Tibial artery (tissue), 4 donors: ENCODE results near the gene SH3GL3.

ENCODE experiments used
- DNase-seq, 2 donors: peaks; one replicate each; pipeline ENCODE4 v3.0.0-alpha.2; 2019
- H3K27ac ChIP-seq, 2 donors: fragments of 200-600 bp; sonication (generic) in 1 of 2; 1 replicate in 1 of 2; 2 replicates in 1 of 2; pipeline ENCODE4 v1.5.1; 2018 to 2019; ENCODE audit warnings: mild to moderate bottlenecking in 1 of 2
- H3K27me3 ChIP-seq, 2 donors: fragments of 200-600 bp; sonication (generic) in 1 of 2; one replicate each; pipeline versions ENCODE4 v1.5.1 to v1.6.0; 2016 to 2019
- H3K36me3 ChIP-seq, 3 donors: fragments of 200-600 bp; sonication (generic) in 2 of 3; one replicate each; pipeline ENCODE4 v1.5.1; 2016 to 2019; ENCODE audit warnings: mild to moderate bottlenecking in 2 of 3
- H3K4me1 ChIP-seq, 4 donors: fragments of 200-600 bp; sonication (generic) in 2 of 4; 1 replicate in 3 of 4; 2 replicates in 1 of 4; pipeline ENCODE4 v1.5.1; 2016 to 2019
- H3K4me3 ChIP-seq, 2 donors: fragments of 200-600 bp; sonication (generic) in 1 of 2; 1 replicate in 1 of 2; 2 replicates in 1 of 2; pipeline ENCODE4 v1.5.1; 2018 to 2019; ENCODE audit warnings: mild to moderate bottlenecking in 2 of 2
- H3K9me3 ChIP-seq, 3 donors: fragments of 200-600 bp; sonication (generic) in 1 of 3; one replicate each; pipeline ENCODE4 v1.5.1; 2016 to 2019
- CTCF ChIP-seq, 2 experiments: fragments of 200-600 bp in 1 of 2; fragments of 450-650 bp in 1 of 2; IDR thresholded peaks; one replicate each; pipeline ENCODE4 v1.5.1; 2017 to 2019; ENCODE audit warnings: antibody characterized with exemption in 2 of 2, mild to moderate bottlenecking in 1 of 2, moderate library complexity in 1 of 2
- intact Hi-C: fragments of 100-400 bp; cut with DNase I; formaldehyde crosslinking; loops from one replicate; pipeline ENCODE4 v1.15.0; 2023; ENCODE audit warnings: low total_unique reads

Gene SH3GL3

GRCh38 chr15:83592370-83593040, 145.4 kb downstream of the SH3GL3 start:
- TF ChIP-seq CTCF (IDR thresholded peaks at IDR 0.05), result no peak
- DNase-seq, result no peak
- Histone ChIP-seq H3K4me1 (no peaks in the 10 kb centered on the region), H3K9me3 (no peaks in the 10 kb centered on the region), H3K4me3 (no peak overlapping the region), H3K27me3 (no peaks in the 10 kb centered on the region), H3K27ac (no peak overlapping the region), H3K36me3 (no peaks in the 10 kb centered on the region)
- intact Hi-C loops, result no loop called here

GRCh38 chr15:83595191-83595590, 148.1 kb downstream of the SH3GL3 start:
- no peak overlapping the region for H3K4me3 ChIP-seq
- DNase-seq, result no peak
- H3K9me3 ChIP-seq, result no peaks in the 10 kb centered on the region
- no peaks in the 10 kb centered on the region for H3K4me1 ChIP-seq
- H3K27me3 ChIP-seq, result no peaks in the 10 kb centered on the region
- intact Hi-C loops, result no loop called here
- H3K36me3 ChIP-seq, result no peaks in the 10 kb centered on the region
- no peak overlapping the region for H3K27ac ChIP-seq
- TF ChIP-seq CTCF (IDR thresholded peaks at IDR 0.05), result no peak

- no peaks in the 10 kb centered on the region for H3K27me3 ChIP-seq
- DNase-seq, result no peak
- no peak overlapping the region for H3K4me3 ChIP-seq
- no peaks in the 10 kb centered on the region for H3K9me3 ChIP-seq
- TF ChIP-seq CTCF (IDR thresholded peaks at IDR 0.05), result no peak
- no peaks in the 10 kb centered on the region for H3K36me3 ChIP-seq
- H3K27ac ChIP-seq, result no peak overlapping the region
- intact Hi-C loops, result no loop called here
- H3K4me1 ChIP-seq, result no peaks in the 10 kb centered on the region
Observed at GRCh38 chr15:83598031-83598430, 150.9 kb downstream of the SH3GL3 start.

GRCh38 chr15:83602021-83602420, 154.9 kb downstream of the SH3GL3 start:
- Histone ChIP-seq H3K36me3 (no peaks in the 10 kb centered on the region), H3K4me3 (no peak overlapping the region), H3K27ac (no peak overlapping the region), H3K9me3 (no peaks in the 10 kb centered on the region), H3K4me1 (peaks cover 0 to 16% (median 6%) of the 10 kb centered on the region in 4 donors), H3K27me3 (no peaks in the 10 kb centered on the region)
- intact Hi-C loops, result no loop called here
- no peak for DNase-seq
- TF ChIP-seq CTCF (IDR thresholded peaks at IDR 0.05), result no peak

- TF ChIP-seq CTCF (IDR thresholded peaks at IDR 0.05), result no peak
- Histone ChIP-seq H3K36me3 (no peaks in the 10 kb centered on the region), H3K4me1 (peaks cover 0 to 16% (median 6%) of the 10 kb centered on the region in 4 donors), H3K9me3 (no peaks in the 10 kb centered on the region), H3K27me3 (no peaks in the 10 kb centered on the region), H3K27ac (no peak overlapping the region), H3K4me3 (no peak overlapping the region)
- no peak for DNase-seq
- intact Hi-C loops, result no loop called here
Observed at GRCh38 chr15:83604549-83604948, 157.4 kb downstream of the SH3GL3 start.
